ENCODE measurements around the gene COMMD2. TPM values are rescaled to one million over a fixed set of nuclear protein-coding genes. Genes with fewer than 3 reads are reported as not detected.

The COMMD2 gene
- total RNA-seq, 6 experiments from 2014 or later: 11.0 to 17.7 (median 14.0) TPM

DNA sequence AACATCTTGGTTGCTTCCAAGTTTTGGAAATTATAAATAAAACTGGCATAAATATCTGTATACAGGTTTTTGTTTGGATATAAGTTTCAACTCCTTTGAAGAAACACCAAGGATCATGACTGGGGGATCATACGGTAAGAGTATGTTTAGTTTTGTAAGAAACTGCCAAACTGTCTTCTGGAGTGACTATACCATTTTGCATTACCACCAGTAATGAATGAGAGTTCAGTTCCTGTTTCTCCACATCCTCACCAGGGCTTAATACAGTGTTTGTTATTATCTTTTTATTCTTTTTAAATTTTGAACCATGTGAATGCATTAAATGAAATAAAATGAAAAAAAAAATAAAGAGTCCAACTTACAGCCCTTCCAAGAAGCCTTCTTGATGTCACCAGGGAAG, 43.7 kb upstream of the COMMD2 start:
- Histone ChIP-seq H3K36me3 (no peaks in the 10 kb centered on the region), H3K9me3 (no peaks in the 10 kb centered on the region), H3K4me1 (no peaks in the 10 kb centered on the region), H3K4me3 (no peak overlapping the region), H3K27ac (no peak overlapping the region), H3K27me3 (no peaks in the 10 kb centered on the region)
- ATAC-seq (no peak), DNase-seq (no peak)
- intact Hi-C loops (cut with DNase I): no loop called here
- no peak for TF ChIP-seq POLR2A (IDR thresholded peaks at IDR 0.05)
- TF ChIP-seq, protein P1, sequence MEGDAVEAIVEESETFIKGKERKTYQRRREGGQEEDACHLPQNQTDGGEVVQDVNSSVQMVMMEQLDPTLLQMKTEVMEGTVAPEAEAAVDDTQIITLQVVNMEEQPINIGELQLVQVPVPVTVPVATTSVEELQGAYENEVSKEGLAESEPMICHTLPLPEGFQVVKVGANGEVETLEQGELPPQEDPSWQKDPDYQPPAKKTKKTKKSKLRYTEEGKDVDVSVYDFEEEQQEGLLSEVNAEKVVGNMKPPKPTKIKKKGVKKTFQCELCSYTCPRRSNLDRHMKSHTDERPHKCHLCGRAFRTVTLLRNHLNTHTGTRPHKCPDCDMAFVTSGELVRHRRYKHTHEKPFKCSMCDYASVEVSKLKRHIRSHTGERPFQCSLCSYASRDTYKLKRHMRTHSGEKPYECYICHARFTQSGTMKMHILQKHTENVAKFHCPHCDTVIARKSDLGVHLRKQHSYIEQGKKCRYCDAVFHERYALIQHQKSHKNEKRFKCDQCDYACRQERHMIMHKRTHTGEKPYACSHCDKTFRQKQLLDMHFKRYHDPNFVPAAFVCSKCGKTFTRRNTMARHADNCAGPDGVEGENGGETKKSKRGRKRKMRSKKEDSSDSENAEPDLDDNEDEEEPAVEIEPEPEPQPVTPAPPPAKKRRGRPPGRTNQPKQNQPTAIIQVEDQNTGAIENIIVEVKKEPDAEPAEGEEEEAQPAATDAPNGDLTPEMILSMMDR (IDR thresholded peaks at IDR 0.05): no peak
- WGBS (ENCODE audit: insufficient coverage, low coverage, low lambda C conversion rate, missing lambda C conversion rate): 69% methylated on average over 1 of the region's 1 CpG

GRCh38 chr3:149792452-149793270, 40.4 kb upstream of the COMMD2 start, which contains the start of gene ANKUB1:
ANKUB1 (minus strand) TSS chr3:149792554; CDS start chr3:149792366, 188 bp downstream.
- intact Hi-C loops (cut with DNase I): no loop called here
- no peaks in the 10 kb centered on the region for H3K27me3 ChIP-seq
- no peaks in the 10 kb centered on the region for H3K4me1 ChIP-seq
- H3K4me3 ChIP-seq: no peak within 1 kb of the TSS
- no peak within 1 kb of the TSS for H3K27ac ChIP-seq
- DNase-seq: no peak
- no peak for ATAC-seq
- 97% methylated on average over 4 of the region's 4 CpGs for WGBS (ENCODE audit: insufficient coverage, low coverage, low lambda C conversion rate, missing lambda C conversion rate)
- no peak for TF ChIP-seq POLR2A (IDR thresholded peaks at IDR 0.05)
- TF ChIP-seq, protein P1 (IDR thresholded peaks at IDR 0.05): no peak
- no peaks in the 10 kb centered on the region for H3K36me3 ChIP-seq
- H3K9me3 ChIP-seq: no peaks in the 10 kb centered on the region

- no peak overlapping the region for H3K4me3 ChIP-seq
- H3K27me3 ChIP-seq: no peaks in the 10 kb centered on the region
- no peak for ATAC-seq
- no peak overlapping the region for H3K27ac ChIP-seq
- 35% methylated on average over 3 of the region's 3 CpGs for WGBS (ENCODE audit: insufficient coverage, low coverage, low lambda C conversion rate, missing lambda C conversion rate)
- TF ChIP-seq POLR2A (IDR thresholded peaks at IDR 0.05): no peak
- TF ChIP-seq, protein P1 (IDR thresholded peaks at IDR 0.05): no peak
- intact Hi-C loops (cut with DNase I): no loop called here
- H3K36me3 ChIP-seq: no peaks in the 10 kb centered on the region
- no peaks in the 10 kb centered on the region for H3K9me3 ChIP-seq
- no peak for DNase-seq
- no peaks in the 10 kb centered on the region for H3K4me1 ChIP-seq
Measured at GRCh38 chr3:149790698-149791097, 38.4 kb upstream of the COMMD2 start.

DNA sequence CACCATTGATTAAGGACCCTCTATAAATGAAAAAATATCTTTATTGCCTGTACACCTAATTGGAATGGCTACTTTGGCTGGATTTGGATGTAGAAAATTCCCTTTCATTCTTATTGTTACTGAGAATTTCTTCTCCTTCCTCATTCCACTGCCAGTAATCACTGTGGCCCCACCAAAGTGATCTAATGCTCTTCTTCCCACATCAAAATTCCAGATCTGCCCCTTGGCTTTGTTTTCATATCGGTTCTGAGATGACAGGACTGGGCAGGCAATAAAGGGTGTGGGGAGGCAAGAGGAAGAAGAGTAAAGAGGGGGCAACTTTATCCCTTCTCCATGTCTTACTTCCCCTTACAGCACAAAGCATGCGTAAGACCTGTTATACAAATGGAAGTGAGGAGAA, 38.0 kb upstream of the COMMD2 start:
- 73% methylated on average over 2 of the region's 2 CpGs for WGBS (ENCODE audit: insufficient coverage, low coverage, low lambda C conversion rate, missing lambda C conversion rate)
- ATAC-seq: no peak
- DNase-seq: no peak
- H3K27me3 ChIP-seq: no peaks in the 10 kb centered on the region
- no peak overlapping the region for H3K4me3 ChIP-seq
- H3K4me1 ChIP-seq: no peaks in the 10 kb centered on the region
- H3K36me3 ChIP-seq: no peaks in the 10 kb centered on the region
- H3K9me3 ChIP-seq: no peaks in the 10 kb centered on the region
- TF ChIP-seq, protein P1 (IDR thresholded peaks at IDR 0.05): no peak
- intact Hi-C loops (cut with DNase I): no loop called here
- H3K27ac ChIP-seq: no peak overlapping the region

Measured in right lobe of liver (tissue), 6 donors.